Spleen (tissue), 7 donors: Measurements from ENCODE around the gene ASCC3.

ENCODE experiments used
- POLR2A ChIP-seq, 3 donors: fragments of 450-650 bp; IDR thresholded peaks; one replicate each; pipeline ENCODE4 v1.5.1; 2017; ENCODE audit warnings: antibody characterized with exemption in 3 of 3, mild to moderate bottlenecking in 1 of 3
- TF ChIP-seq, protein P1 (sequence below), 11 experiments: fragments of 200-600 bp in 7 of 11; fragments of 450-650 bp in 4 of 11; sonication (generic) in 4 of 11; IDR thresholded peaks in 8 of 11; conservative IDR thresholded peaks in 3 of 11; 1 replicate in 7 of 11; 2 replicates in 4 of 11; pipeline versions ENCODE4 v1.4.0 to v1.8.0; 2016 to 2021; ENCODE audit warnings: antibody characterized with exemption in 11 of 11, inconsistent platforms in 4 of 11, mild to moderate bottlenecking in 1 of 11
- donor health status: DM: no; HTN: no; CAD: no; lungs with moderate emphysema.
- donor health status: DM: no; HTN: no; CAD: no.
- donor health status: DM: no; HTN: no; CAD: no.

DNA sequence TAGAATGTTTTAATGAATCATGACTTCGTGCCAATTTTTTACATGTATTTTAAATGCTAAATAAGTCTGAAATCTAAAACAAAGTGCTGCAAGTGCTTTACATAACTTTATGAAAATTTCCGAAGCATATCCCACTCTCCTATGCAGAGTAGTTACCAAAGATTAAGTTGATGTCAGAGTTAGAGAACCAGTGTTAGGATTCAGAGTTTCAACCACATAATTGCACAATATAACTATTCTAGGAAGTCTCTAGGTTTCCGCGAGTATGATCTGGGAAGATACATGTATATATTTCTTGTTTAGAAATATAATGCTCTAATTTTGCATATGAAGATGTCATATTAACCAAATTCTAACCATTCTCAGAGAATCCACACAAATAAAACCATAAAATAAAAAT lies 74.8 kb downstream of the ASCC3 start:
- no peak for TF ChIP-seq POLR2A (IDR thresholded peaks at IDR 0.05)
- TF ChIP-seq, protein P1, sequence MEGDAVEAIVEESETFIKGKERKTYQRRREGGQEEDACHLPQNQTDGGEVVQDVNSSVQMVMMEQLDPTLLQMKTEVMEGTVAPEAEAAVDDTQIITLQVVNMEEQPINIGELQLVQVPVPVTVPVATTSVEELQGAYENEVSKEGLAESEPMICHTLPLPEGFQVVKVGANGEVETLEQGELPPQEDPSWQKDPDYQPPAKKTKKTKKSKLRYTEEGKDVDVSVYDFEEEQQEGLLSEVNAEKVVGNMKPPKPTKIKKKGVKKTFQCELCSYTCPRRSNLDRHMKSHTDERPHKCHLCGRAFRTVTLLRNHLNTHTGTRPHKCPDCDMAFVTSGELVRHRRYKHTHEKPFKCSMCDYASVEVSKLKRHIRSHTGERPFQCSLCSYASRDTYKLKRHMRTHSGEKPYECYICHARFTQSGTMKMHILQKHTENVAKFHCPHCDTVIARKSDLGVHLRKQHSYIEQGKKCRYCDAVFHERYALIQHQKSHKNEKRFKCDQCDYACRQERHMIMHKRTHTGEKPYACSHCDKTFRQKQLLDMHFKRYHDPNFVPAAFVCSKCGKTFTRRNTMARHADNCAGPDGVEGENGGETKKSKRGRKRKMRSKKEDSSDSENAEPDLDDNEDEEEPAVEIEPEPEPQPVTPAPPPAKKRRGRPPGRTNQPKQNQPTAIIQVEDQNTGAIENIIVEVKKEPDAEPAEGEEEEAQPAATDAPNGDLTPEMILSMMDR (IDR thresholded peaks at IDR 0.05 in 8 of 11, conservative IDR thresholded peaks at IDR 0.05 in 3 of 11), result no peak
